NCI-H1694 treated with DMSO at 0.1 percent for 48 hours (cell line): ENCODE data around the gene EIF2D.
A peak's percentile ranks its signal among the peaks of the same experiment; 100 is the strongest.
"Not testable (repeated sequence)": the region's sequence is repeated elsewhere in the genome, so short reads cannot be mapped to it uniquely, and the experiment has no call there.

Experiments
- DNase-seq: peaks from one replicate; lab custom pipeline; 2025; lab: John Stamatoyannopoulos, UW

EIF2D gene

DNA sequence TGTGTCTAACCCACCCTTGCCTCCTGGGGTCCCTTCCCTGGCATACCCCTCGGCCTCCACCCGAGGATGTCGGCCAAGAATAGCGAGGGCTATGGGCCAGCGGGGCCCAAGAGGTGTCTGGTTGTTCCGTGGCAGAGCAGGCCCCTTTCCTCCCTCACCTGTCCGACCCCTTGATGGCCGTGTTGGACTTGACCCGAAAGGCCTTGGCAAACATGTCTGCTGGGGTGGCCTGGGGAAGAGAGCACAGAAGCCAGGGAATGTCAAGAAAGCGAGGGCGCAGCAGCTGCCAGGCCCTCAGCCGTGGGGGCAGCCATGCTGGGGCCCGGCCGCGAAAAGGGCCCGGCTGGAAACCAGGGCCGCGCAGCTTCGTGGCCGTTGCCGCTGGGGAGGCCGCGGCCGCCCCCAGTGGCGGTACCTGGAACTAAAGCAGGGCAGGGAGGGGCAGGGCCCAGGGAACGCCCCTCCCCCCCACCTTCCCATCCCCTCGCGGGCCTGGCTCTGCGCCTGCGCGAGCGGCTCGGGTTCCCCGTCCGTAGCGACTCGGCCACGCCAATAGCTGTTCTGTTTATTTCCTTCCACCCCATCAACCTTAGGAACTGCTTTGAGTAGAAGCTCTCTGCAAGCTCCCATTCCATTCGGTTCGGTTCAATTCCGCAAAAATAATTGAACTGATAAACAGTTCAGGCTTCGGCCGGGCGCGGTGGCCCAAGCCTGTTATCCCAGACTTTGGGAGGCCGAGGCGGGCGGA is at the start of gene EIF2D:
Gene EIF2D (minus strand): TSS at position 337 of the 748 bp plus-strand sequence. CDS start 123 bp downstream, at position 214.
- peak; percentile 88 for DNase-seq

DNA sequence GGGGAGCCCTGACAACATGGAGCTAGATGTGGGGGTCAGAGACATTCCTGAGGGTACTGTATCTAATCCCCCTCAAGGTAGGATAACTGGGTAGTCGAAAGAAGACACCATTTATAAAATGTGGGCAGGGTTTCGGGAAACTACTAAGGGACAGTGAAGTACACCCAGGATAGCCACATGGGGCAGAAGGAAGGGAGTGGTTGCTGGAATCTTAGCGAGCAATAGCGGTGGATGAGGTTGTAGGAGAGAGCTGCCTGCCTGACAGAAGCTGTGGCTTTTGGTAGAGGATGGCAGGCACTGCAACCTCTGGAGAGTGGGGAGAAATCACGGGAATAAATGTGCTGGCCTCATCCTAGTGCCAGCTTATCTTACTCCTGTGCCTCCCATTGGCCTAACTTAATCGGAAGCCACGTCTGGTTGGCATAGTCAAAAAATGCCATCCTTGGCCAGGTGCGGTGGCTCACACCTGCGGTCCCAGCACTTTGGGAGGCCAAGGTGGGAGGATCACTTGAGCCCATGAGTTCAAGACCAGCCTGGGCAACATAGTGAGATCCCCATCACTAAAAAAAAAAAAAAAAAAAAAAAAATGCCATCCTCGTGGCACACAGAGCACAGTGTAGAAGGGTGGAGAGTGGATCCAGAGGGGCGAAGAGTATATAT is 49.0 kb upstream of the EIF2D start:
- DNase-seq, result no peak

DNA sequence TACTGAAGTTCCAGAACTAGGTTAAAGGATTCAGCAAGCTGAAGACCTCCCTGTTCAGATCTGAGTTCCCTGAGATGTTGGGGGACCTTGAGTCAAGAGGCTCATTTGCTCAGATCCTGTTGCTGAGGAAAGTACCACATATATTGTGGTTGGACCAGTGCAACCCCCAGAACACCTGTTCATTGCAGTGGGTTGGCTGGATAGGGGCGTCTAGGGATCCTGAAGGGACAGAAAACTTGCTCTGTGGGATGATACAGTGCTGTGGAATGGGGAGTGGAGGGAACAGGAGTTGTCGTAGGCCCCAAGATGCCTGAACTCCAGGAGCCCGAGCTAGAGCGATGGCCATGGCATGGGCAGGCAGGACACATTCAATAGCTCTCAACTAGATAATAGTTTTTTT is 47.9 kb upstream of the EIF2D start:
- no peak for DNase-seq

DNA sequence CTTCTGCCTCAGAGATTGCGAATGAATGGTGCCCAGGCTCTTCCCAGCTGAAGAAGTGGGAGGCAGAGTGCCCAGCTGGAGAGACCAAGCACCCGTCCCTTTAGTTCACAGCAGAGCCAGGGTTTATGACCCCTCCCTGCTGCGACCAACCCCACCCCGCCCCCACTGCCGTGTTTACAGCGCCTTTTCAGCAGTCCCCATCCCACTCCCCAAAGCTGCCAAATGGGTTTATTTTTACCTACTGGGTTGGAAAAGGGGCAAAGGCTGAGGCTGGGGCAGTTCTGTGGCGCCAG is 46.7 kb upstream of the EIF2D start:
- no peak for DNase-seq

GRCh38 chr1:206658264-206658980 is 46.2 kb upstream of the EIF2D start:
- DNase-seq, result no peak

DNA sequence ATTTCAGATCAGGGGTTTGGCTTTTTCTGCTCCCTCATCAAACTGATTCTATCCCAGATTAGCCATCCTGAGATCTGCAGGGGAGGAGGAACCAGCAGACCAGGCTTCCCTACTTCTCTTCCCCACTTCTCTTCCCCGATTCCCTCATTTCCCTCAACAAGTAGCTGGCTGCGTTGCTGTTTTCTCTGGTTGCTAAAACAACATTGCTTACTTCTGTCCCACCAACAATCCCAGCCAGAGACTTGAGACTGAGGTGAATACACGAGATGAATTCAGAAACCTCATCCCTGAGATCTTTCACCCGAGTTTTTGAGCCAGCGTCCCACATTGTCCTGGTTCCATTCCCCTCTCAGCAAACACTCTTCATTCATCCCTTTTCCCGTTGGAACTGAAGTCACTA is 45.5 kb upstream of the EIF2D start:
- no peak for DNase-seq

GRCh38 chr1:206656936-206657335 is 44.7 kb upstream of the EIF2D start:
- DNase-seq, result no peak

GRCh38 chr1:206655471-206655882 is 43.2 kb upstream of the EIF2D start:
- DNase-seq, result no peak

DNA sequence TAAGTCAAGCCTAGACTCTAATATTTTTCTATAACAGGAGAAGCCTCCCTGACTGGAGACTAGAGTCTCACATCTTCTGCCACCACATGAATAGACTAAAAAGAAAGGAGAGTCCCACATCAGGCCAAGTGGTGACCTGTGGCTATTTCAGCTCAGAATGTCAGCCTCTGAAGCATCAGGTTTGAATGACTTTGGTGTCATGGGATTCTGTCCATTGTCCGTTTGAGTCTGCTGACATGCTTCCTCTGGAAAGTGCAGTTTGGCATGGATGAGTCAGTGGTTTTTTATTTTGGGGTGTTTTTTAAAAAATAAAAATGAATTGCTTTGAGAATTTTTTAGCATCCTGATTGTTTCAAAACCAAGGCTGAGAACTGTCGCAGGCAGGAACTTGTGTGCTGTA is 42.6 kb upstream of the EIF2D start:
- no peak for DNase-seq

DNA sequence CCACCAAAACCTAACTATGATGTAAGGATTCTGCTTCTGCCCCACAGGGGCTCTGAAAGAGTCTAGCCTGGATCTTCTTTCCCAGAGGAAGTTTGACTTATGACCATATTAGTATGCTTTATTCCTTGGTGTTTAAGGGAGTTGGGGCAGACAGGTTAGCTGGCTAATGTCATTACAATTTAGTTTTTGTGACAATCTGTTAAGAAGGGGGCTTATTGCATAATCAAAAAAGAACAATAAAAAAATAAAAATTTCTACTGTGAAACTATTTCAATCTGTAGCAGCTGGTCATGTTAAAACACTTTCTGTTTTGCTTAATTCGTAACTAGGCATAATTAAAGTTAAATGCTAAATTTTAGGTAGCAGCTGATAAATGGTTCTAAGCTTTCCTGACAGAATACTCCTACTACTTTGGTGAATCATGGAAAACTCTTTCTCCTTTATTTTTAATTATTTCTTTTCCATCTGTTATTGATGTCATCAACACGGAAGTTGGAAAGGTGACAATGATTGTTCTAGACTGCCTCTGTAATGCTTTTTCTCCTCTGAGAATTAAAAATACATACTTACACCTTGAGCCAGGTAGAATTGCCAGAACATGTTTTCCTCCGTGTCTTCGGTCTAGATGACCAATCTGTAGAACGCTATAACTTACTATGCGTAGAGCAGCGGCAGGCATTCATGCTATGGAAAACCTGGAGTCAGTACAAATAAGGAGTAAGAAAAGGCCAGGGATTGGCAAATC is 41.6 kb upstream of the EIF2D start:
- DNase-seq, result no peak

- no peak for DNase-seq
Measured at GRCh38 chr1:206651958-206652890, 40.0 kb upstream of the EIF2D start.

DNA sequence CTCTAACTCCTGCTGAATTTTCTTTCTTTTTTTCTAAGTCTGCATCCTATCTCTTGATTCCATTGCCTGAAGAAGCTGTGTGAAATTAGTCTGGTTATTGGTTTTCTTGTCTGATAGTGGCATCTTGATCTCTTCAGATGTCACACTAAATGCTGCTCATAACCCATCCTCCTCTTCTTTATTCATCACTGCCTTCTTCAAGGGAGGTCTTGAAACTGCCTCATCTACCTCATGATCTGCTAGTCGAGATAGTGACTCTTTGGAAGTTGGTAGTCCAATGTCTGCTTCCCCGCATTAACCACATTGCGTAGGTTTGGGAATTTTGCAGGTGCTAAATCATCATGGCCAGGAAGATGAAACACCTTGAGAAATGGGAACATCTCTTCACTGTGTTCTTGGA is 38.7 kb upstream of the EIF2D start:
- DNase-seq, result no peak

DNA sequence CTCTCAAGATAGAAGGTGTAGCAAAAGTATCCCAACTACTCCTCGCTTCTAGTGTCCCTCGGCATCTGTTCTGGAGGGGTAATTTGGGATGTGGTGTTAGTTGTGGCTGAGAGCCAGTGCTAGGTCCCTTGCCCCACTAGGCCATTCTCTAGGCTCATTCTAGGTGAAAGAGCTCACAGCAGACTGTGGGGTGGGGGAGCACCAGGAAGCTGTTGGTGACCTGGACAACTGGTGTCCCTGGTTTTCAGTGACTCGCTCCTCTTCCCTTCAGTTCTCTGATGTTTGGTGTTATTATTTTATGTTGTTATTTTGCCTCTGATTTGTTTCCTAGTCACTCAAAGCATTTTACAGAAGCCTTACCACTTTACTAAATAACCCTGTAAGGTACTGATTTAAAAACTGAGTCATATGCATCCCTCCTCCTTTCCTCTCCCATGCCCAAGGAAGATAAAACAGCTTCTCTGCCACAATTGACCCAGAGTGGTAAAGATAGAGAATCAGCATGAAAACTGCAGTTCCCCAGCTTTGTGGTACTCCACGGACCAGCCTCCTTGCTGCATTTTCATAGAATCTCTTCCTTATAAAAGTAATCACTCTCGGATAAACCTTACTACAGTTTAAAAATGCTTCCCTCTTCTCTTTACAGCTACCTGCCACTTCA is 37.1 kb upstream of the EIF2D start:
- DNase-seq, result no peak

DNA sequence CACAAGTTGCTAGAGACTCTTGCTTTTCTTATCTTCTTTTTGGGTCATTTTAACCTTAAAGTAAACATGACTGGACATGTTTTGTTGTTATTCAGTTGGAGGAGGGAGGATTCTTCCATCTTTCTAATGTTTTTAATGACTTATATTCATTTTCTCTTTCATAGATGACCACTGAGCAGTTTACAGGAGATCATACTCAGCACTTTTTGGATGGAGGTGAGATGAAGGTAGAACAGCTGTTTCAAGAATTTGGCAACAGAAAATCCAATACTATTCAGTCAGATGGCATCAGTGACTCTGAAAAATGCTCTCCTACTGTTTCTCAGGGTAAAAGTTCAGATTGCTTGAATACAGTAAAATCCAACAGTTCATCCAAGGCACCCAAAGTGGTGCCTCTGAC is 35.0 kb upstream of the EIF2D start:
- no peak for DNase-seq

- DNase-seq, result no peak
Measured at GRCh38 chr1:206646504-206646903, 34.2 kb upstream of the EIF2D start.

GRCh38 chr1:206643118-206643698 is 30.9 kb upstream of the EIF2D start:
- DNase-seq, result no peak

DNA sequence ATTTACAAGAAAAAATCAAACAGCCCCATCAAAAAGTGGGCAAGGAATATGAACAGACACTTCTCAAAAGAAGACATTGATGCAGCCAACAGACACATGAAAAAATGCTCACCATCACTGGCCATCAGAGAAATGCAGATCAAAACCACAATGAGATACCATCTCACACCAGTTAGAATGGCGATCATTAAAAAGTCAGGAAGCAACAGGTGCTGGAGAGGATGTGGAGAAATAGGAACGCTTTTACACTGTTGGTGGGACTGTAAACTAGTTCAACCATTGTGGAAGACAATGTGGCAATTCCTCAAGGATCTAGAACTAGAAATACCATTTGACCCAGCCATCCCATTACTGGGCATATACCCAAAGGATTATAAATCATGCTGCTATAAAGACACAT is 29.8 kb upstream of the EIF2D start:
- DNase-seq, result not testable (repeated sequence)

- no peak for DNase-seq
Measured at GRCh38 chr1:206637605-206638004, 25.3 kb upstream of the EIF2D start.

GRCh38 chr1:206636671-206637070 is 24.4 kb upstream of the EIF2D start:
- DNase-seq, result no peak

GRCh38 chr1:206635978-206636345 is 23.7 kb upstream of the EIF2D start:
- DNase-seq, result peak; percentile 43
